Large intestine (tissue), 3 donors: ENCODE results near the gene UBXN11. TPM values are rescaled to one million over a fixed set of nuclear protein-coding genes. Genes with fewer than 3 reads are reported as not detected.

Source experiments
- DNase-seq, 2 donors: peaks; one replicate each; pipeline versions ENCODE4 v3.0.0 to v3.0.0-alpha.2; 2013
- H3K27ac ChIP-seq: one replicate; pipeline ENCODE4 v1.5.1; 2013; ENCODE audit warnings: low read length
- H3K27me3 ChIP-seq: 2 replicates; pipeline ENCODE4 v1.6.1; 2013; ENCODE audit warnings: low read length; ENCODE audit not compliant: control insufficient read depth, insufficient read depth
- H3K36me3 ChIP-seq: 2 replicates; pipeline ENCODE4 v1.6.1; 2013; ENCODE audit warnings: low read length; ENCODE audit not compliant: control insufficient read depth, insufficient read depth
- H3K4me1 ChIP-seq: one replicate; pipeline ENCODE4 v1.6.1; 2013; ENCODE audit warnings: low read length; ENCODE audit not compliant: control insufficient read depth, insufficient read depth
- H3K4me3 ChIP-seq: one replicate; pipeline ENCODE4 v1.5.1; 2013; ENCODE audit warnings: low read length
- H3K9me3 ChIP-seq: one replicate; pipeline ENCODE4 v1.6.1; 2013; ENCODE audit warnings: mild to moderate bottlenecking, low read depth, low read length, moderate library complexity; ENCODE audit not compliant: control insufficient read depth
- WGBS: methylation state at CpG from one replicate; pipeline ENCODE4 v1.1.5; 2013; ENCODE audit warnings: low lambda C conversion rate; ENCODE audit not compliant: insufficient coverage; 5-methylcytosine and 5-hydroxymethylcytosine counted together
- polyA plus RNA-seq: library from polyadenylated mRNA; unstranded; fragments of 120-200 nt; gene quantifications from one replicate; pipeline ENCODE4 v1.2.1, GENCODE V29; 2013

Gene UBXN11
- polyA plus RNA-seq, 1 donor = 40.1 TPM

DNA sequence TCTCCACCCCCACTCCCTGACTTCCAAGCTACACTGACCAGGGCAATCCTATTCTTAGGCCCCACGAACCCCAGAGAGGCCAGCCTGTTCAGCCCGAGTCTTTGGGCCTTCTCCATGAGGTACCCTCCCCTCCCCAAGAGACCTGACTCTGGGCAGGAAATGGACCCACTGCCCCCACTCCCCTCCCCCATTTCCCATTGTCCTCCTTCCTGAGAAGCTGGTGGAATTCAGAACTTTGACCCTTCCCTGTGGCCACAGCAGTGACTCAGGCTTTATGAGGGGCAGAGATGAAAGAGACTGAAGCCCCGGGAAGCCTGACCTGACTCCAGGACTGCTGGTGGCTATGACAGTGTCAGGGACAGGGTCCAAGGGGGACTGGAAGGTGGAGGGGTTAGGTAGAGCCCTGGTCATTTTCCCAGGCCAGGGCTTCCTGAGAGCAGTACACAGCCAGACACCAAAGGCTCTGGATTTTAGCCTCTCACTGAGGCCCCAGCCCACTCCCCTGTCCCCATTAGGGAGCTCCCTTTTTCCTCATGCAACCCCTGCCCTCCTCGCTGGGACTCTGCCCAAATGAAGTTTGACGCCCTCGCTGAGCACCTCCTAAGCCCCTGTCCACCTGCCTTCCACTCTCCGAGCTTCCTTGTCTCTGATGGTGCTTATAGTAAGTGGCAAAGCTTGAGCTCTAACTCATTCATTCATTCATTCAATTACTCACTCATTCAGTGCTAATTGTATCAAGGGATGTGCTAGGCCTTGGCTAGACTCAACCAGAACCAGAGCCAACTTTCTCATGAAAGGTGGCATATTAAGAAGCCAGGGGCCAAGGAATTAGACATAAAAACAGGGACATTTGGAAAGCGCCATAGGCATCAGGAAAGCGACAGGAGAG, 44.5 kb upstream of the UBXN11 start:
- H3K4me1 ChIP-seq = peaks cover 56% of the 10 kb centered on the region
- no peaks in the 10 kb centered on the region for H3K9me3 ChIP-seq
- H3K27ac ChIP-seq = peak overlapping the region; percentile 99
- no peaks in the 10 kb centered on the region for H3K27me3 ChIP-seq
- no CpG with 5 or more reads among the region's 9 CpGs for WGBS
- DNase-seq = peak; percentile 91 to 95
- no peaks in the 10 kb centered on the region for H3K36me3 ChIP-seq
- no peak overlapping the region for H3K4me3 ChIP-seq

DNA sequence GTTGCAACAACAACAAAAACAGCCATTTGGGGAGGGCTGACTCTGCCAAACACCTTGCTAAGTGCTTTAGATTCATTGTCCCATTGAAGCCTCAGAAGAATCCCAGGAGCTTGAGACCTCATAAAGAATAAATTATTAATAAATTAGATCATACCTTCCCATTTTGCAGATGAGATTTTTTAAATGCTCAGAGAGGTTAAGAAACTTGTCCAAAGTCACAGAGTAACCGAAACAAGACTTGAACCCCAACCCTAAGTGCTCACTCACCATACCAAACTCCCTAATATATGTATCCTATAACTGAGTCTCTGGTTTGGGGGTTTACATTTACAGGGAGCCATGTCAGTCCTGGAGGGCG, 43.9 kb upstream of the UBXN11 start:
- Histone ChIP-seq H3K27ac (peak overlapping the region; percentile 99), H3K4me3 (no peak overlapping the region), H3K9me3 (no peaks in the 10 kb centered on the region), H3K27me3 (no peaks in the 10 kb centered on the region), H3K4me1 (peaks cover 50% of the 10 kb centered on the region), H3K36me3 (no peaks in the 10 kb centered on the region)
- 100% methylated on average over 1 of the region's 2 CpGs for WGBS
- no peak for DNase-seq

DNA sequence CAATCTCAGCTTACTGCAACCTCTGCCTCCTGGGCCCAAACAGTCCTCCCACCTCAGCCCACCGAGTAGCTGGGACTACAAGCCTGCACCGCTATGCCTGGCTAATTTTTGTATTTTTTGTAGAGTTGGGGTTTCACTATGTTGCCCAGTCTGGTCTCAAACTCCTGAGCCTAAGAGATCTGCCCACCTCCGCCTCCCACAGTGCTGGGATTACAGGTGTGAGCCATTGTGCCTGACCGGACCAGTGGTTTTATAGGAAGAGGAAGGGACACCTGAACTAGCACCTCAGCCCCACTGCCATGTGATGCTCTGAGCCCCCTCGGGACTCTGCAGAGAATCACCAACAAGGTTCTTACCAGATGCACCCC, 43.4 kb upstream of the UBXN11 start:
- no peaks in the 10 kb centered on the region for H3K36me3 ChIP-seq
- no peak overlapping the region for H3K4me3 ChIP-seq
- WGBS = no CpG with 5 or more reads among the region's 5 CpGs
- H3K9me3 ChIP-seq = no peaks in the 10 kb centered on the region
- peak overlapping the region; percentile 99 for H3K27ac ChIP-seq
- H3K27me3 ChIP-seq = no peaks in the 10 kb centered on the region
- no peak for DNase-seq
- peaks cover 45% of the 10 kb centered on the region for H3K4me1 ChIP-seq

DNA sequence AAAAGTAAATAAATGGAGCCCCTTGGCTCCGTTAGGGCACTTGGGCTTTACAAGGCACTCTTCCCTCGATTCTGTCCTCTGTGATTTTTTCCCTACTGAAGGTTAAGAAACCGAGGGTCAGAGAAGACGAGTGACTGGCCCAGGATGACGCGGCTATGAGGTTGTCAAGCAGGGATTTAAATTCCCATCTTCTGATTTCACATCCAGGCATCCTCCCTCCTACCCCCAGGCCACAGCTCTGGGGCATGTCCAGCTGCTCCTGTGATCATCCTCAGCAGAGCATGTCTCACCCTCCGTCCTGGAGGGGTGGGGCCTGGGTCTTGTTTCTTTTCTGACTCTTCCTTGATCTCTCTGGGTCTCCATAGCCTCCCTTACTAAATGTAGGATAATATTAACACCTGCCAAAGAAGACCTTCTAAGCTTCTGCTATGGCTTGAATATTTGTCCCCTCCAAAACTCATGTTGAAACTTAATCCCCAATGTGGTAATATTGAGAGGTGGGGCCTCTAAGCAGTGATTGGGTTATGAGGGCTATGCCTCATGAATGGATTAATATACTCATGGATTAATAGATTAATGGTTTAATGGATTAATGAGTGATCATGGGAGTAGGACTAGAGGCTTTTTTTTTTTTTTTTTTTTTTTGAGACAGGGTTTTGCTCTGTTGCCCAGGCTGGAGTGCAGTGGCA, 42.9 kb upstream of the UBXN11 start:
- Histone ChIP-seq H3K9me3 (no peaks in the 10 kb centered on the region), H3K27ac (no peak overlapping the region), H3K4me3 (no peak overlapping the region), H3K36me3 (no peaks in the 10 kb centered on the region), H3K27me3 (no peaks in the 10 kb centered on the region), H3K4me1 (peaks cover 40% of the 10 kb centered on the region)
- WGBS = no CpG with 5 or more reads among the region's 7 CpGs
- no peak for DNase-seq

DNA sequence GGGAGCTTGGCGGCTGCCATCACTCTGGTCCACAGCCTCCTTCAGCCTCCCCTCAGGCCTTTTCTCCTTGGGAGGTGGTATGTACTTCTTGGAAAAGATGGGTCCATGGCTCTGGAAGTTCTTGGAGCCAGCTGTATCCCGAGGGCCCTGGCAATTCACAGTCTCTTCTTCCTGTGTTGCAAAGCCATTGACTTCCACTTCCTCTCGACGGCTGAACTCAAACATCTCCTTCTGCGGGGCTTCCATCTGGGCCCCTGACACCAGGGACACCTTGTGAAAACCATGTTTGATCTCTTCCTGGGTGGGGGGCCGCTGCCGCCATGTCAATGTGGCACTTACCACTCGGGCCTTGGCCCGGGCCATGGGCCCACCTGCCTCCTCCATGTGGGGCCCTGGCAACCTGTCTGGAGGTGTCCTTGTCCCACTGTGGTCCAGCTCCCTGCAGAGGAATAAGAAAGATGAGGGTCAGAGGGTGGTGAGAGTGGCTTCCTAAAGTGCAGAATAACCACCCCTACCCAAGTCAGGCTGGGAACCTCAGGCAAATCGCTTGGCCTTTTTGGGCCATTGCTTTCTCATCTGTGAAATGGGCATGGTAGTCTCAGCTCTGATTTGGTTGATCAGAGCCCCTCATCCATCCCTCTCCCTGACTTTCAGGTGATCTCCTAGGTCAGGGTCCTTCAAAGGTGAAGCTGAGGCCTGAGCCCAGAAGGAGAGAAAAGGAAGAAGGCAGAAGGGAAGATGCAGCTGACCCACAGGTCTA, 40.0 kb upstream of the UBXN11 start:
- Histone ChIP-seq H3K4me3 (no peak overlapping the region), H3K4me1 (peaks cover 15% of the 10 kb centered on the region), H3K27me3 (no peaks in the 10 kb centered on the region), H3K27ac (no peak overlapping the region), H3K36me3 (no peaks in the 10 kb centered on the region), H3K9me3 (no peaks in the 10 kb centered on the region)
- no CpG with 5 or more reads among the region's 10 CpGs for WGBS
- no peak for DNase-seq

DNA sequence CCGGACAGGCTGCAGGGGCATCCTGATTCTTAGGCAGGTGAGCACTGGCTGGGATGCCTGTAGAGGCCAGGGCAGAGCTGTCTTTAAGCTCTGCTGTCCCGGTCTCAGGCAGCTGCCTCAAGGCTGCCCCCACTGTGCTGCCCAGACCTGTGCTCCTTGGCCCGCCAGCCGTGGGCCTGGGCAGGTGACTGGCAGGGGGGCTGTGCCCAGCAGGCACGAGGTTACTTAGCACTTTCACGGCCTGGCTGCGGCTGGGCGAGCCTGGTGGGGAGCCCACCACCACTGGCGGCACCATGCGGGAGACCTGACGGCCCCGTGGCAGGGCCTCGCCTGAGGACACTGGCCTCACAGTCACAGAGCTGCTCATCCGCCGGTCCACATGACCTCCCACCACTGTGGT, 39.3 kb upstream of the UBXN11 start:
- Histone ChIP-seq H3K36me3 (no peaks in the 10 kb centered on the region), H3K27me3 (no peaks in the 10 kb centered on the region), H3K4me3 (no peak overlapping the region), H3K4me1 (peaks cover 9% of the 10 kb centered on the region), H3K9me3 (no peaks in the 10 kb centered on the region), H3K27ac (no peak overlapping the region)
- no CpG with 5 or more reads among the region's 15 CpGs for WGBS
- no peak for DNase-seq

DNA sequence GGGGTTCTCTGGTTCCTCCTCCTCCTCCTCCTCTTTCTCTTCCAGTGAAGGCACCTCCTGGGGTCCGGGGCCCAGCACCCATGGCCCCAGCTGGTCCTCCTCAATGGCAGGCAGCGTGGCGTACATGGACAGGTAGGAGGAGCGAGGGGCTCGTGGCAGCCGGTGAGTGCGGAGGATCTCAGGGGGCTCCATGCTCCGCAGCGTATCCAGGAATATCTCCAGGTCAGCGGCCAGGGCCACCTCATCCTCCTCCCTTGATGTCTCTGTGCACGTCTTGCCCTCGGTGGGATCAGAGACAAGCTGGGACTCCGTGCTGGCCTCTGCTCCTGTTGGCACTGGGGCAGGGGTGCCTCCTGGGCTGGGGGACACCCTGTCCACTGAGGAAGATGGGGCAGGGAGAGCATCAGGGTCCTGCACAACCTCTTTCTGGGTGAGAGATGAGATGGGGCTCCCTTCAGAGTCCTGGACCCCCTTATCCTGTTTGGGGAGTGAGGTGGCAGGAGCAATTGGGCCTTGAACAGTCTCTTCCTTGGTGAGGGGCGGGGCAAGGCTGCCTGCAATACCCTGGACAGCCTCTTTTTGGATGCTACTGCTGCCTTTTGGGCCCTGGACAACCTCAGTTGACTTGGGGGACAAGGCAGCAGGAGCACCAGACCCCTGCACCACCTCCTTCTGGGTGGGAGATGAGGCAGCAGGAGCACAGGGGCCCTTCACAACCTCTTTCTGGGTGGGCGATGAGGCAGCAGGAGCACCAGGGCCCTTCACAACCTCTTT, 37.9 kb upstream of the UBXN11 start:
- no peaks in the 10 kb centered on the region for H3K36me3 ChIP-seq
- no peak overlapping the region for H3K27ac ChIP-seq
- no CpG with 5 or more reads among the region's 15 CpGs for WGBS
- H3K27me3 ChIP-seq = no peaks in the 10 kb centered on the region
- DNase-seq = no peak
- no peaks in the 10 kb centered on the region for H3K9me3 ChIP-seq
- no peaks in the 10 kb centered on the region for H3K4me1 ChIP-seq
- H3K4me3 ChIP-seq = no peak overlapping the region

- Histone ChIP-seq H3K4me3 (no peak overlapping the region), H3K27me3 (peaks cover 5% of the 10 kb centered on the region), H3K27ac (no peak overlapping the region), H3K9me3 (no peaks in the 10 kb centered on the region), H3K4me1 (peaks cover 5% of the 10 kb centered on the region), H3K36me3 (no peaks in the 10 kb centered on the region)
- DNase-seq = no peak
- WGBS = 60% methylated on average over 1 of the region's 4 CpGs
Observed at GRCh38 chr1:26340047-26340481, 33.6 kb upstream of the UBXN11 start.

- DNase-seq = no peak
- H3K27me3 ChIP-seq = peaks cover 7% of the 10 kb centered on the region
- WGBS = no CpG with 5 or more reads among the region's 1 CpG
- H3K4me3 ChIP-seq = no peak overlapping the region
- H3K27ac ChIP-seq = no peak overlapping the region
- no peaks in the 10 kb centered on the region for H3K36me3 ChIP-seq
- no peaks in the 10 kb centered on the region for H3K9me3 ChIP-seq
- H3K4me1 ChIP-seq = peaks cover 5% of the 10 kb centered on the region
Observed at GRCh38 chr1:26338670-26339069, 32.2 kb upstream of the UBXN11 start.

DNA sequence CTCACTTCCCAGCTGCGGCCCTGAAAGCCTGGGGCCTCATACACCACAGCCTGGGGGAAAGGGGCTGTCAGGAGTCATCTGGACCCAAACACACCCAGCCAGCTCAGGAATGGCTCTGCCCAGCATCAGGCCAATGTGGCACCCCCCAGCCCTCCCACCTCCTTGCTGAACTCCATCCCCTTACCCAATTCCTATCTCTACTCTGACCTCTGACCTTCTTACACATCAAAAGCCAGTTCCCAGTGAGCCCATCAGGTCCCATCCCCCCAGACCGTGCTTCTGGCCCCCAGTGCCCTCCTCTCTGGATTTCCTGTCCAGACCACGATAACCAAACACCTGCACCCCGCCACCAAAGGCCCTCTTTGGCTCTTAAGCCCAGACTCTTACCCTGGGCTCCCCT, 31.2 kb upstream of the UBXN11 start:
- H3K27me3 ChIP-seq = peaks cover 7% of the 10 kb centered on the region
- WGBS = no CpG with 5 or more reads among the region's 4 CpGs
- no peak overlapping the region for H3K4me3 ChIP-seq
- H3K27ac ChIP-seq = no peak overlapping the region
- peaks cover 5% of the 10 kb centered on the region for H3K4me1 ChIP-seq
- no peaks in the 10 kb centered on the region for H3K9me3 ChIP-seq
- DNase-seq = no peak
- H3K36me3 ChIP-seq = no peaks in the 10 kb centered on the region
